Stimulated activated CD8-positive, alpha-beta memory T cell treated with anti-CD3 and anti-CD28 coated beads, Interleukin-12 subunit alpha, Interleukin-12 subunit beta, amount 100 ng/mL, for 1 hour (primary cell): ENCODE data around the gene NCK2.
"Not testable (repeated sequence)": the region's sequence is repeated elsewhere in the genome, so short reads cannot be mapped to it uniquely, and the experiment has no call there.

Source experiments
- DNase-seq: peaks from one replicate; pipeline ENCODE4 v3.0.0-alpha.2; 2020; ENCODE audit warnings: low read depth

NCK2 gene

DNA sequence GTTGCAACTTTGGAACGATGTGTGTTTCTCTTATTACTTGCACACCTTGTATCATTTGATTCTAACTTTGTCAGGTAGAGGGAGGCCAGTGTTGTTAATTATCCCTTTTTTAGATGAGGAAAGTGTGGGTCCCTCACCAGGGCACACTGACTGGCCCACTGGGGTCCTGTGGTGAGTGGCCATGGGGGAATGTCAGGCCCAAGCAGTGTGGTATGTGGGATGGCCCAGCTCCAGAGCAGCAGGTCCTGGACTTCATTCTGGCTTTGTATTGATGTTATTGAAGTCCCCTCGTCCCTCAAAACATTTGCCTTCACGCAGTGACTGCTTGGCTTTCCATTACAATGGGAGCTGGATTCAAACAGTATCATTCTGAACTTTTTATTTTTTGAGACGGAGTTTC is 11.7 kb downstream of the NCK2 start:
- DNase-seq, result no peak

DNA sequence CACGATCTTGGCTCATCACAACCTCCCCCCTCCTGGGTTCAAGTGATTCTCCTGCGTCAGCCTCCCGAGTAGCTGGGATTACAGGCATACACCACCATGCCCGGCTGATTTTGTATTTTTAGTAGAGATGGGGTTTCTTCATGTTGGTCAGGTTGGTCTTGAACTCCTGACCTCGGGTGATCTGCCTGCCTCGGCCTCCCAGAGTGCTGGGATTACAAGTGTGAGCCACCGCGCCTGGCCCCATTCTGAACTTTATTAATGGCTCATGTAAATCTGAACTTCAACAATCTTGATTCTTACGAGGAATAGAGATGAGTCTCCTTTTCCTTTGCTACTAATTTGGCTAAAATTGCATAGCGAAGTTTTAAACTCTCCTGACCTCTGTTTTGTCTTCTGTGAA is 12.2 kb downstream of the NCK2 start:
- DNase-seq, result not testable (repeated sequence)

DNA sequence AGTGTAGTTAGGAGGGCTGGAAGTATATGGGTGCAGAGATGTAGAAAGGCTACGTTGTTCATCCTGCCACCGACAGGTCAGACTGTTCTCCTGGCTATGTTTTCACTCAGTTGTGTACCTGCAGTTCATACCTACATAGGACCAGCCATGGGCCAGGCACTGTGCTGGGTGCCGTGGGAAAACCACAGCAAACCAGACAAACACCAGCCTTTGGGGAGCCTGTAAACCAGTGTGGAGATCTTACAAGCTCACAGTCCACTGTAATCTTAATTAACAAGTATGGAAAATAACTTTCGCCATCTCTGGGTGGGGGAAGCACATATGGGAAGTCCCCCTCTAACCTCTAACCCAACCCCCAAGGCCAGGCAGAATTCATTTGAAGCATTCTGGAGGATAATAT is 12.7 kb downstream of the NCK2 start:
- DNase-seq, result no peak

DNA sequence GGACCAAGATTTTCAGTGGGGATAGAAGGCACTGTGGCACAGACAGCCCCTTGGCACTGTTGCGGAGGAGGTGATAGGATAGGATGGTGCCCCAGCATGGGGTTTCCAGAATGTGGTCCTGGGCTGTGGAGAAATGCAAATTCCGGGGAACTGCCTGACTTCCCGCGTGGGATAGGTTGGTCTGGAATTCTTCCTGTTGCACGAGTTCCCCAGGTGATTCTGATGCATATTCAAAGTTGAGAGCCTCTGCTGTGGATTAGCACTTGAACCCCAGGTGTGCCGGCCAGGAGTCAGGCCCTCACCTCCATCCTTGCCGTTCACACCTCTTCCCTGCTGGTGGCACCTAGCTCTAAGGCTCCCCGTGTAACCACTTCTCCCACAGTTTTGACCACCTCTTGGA is 15.5 kb downstream of the NCK2 start:
- DNase-seq, result no peak

DNA sequence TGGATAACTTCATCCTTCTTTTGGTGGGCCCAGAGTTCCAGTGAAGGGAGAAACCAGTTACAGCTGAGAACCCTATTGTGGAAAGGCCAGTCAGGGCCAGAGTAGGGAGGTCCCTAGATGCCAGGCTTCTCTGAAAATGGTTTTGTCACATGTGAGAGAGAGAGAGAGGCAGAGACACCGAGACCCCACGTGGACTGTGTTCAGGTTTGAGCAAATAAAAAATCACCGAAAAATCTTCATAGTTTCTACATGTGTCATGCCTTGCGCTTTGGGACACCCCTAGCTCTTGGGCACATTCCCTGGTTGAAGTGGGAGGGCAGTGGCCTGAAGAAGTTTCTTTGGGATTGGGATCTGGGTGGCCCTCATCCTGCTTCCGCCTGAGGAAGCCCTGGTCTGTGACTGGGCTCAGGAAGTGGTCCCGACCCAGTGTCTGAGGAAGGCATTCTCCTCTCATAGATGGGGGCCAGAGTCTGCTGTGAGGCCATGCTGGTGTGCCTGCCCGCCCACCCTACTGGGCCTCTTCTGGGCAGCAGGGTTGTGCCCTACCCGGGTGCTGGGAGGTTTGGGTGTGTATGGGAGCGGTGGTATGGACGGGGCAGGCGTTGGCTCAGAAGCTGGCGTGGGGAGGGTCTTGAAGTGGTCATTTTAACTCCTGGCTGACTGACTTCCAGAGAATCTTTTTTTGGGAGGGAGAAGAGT is 16.1 kb downstream of the NCK2 start:
- no peak for DNase-seq

DNA sequence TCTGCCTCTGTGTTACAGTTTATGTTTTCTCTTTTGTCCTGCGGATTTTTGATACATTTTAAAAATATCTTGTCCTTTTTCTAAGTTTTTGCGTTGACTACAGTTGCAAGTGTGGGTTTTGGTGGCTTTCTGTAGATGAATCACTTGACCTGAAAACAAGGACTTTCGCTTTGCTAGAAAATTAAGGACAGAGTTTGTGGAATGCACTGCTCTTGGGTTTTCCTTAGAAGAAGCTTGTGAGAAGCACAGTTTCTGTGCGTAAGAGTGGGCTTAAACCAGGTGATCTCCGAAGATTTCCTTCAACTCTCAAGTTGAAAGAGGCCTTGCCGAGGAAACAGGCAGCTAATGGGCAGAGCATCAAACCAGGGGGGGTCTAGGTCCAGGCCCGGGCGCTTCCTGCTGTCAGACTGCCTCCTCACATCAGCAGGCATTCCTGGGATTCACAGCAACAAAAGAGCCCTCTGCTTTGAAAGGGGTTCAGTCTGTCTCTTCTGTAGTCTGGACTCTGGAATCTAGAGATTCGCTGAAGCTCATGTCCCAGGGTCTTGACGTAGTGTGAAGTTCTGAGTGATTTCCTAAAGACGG is 17.3 kb downstream of the NCK2 start:
- no peak for DNase-seq

DNA sequence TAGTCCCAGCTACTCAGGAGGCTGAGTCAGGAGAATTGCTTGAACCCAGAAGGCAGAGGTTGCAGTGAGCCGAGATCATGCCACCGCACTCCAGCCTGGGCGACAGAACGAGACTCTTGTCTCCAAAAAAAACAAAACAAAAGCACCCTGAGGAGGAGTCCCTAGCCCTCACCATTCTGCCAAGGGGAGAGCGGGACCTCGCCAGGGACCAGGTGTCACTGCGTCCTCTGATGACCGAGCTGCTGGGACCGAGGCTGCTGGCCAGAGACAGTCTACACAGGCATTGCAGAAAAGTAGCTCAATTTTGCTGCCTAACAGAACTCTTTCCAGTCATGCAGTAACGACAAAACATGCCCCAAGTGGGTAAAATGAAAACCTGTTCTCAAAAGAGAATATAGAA is 18.4 kb downstream of the NCK2 start:
- DNase-seq, result no peak

DNA sequence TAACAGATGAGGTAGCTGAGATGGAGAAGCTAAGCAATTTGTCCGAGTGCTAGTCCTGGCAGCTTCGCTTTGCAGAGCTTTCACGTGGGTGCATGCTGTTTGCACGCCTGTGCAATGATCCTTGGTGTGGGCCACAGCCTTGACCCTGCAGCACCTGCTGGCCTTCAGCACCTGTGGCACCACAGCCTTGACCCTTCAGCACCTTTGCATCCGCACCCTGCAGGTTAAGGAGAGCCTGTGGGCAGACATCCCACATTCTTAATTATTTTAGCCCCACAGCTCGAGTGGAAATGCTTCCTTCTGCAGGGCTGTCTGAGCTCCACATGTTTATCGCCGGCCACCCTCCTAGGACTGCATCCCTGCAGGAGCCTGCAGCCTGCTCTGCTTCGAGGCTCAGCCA is 19.3 kb downstream of the NCK2 start:
- DNase-seq, result no peak

DNA sequence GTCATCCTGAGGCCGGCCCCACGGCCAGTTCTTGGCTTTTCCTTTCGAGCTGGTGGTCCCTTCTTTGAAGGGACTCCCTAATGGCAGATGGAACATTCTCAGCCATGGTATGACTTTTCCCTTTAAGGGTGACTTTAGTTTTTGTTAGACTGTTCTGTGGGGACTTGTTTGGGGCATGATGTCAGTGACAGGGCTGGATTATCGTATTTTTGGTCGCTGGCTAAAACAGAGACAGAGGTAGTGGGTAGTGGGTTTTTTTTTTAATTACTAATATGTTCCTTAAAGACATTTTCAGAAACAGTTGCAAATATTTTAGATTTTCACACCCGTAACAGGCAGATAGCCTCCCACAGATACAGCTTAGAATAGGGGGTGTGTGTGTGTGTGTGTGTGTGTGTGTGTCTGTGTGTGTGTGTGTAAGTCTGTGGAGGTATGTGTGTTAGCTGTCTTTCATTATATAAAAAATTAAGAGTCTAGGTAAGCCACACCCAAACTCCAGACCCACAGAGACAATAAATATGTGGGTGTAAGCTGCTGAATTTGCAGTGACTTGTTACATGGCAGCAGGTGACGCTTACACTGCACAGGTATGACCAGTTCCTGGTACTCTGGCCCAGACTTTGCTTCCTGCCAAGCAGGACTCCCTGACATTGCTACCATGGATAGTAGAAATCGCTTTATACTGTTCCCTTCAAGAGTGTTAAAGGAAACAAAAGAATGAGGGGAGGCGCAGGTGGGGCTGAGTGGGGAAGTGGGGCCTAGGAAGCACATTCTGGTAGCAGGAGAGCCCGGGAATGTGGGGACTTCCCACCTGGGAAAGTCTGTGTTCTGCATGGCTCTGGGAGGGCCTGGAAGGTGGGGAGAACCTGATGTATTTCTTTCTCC is 20.9 kb downstream of the NCK2 start:
- no peak for DNase-seq

DNA sequence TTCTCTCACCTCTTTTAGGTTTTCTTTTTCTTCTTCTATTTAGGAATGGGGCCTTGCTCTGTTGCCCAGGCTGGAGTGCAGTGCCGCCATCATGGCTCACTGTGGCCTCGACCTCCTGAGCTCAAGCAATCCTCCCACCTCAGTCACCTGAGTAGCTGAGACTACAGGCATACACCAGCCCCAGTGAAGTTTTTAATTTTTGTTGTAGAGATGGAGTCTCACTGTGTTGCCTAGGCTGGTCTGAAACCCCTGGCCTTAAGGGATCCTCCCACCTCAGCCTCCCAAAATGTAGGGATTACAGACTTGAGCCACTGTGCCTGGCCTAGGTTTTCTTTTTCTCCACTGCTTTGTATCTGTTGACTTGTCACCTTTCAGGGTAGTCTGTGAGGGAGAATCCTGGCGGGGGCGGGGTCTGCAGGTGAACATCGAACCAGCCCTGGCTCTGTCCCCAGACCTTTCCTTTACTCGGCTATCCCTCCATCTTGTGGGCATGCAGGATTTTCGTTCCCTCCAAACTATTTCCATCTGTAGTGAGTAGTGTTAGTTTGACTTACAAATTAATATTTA is 21.7 kb downstream of the NCK2 start:
- DNase-seq, result no peak

DNA sequence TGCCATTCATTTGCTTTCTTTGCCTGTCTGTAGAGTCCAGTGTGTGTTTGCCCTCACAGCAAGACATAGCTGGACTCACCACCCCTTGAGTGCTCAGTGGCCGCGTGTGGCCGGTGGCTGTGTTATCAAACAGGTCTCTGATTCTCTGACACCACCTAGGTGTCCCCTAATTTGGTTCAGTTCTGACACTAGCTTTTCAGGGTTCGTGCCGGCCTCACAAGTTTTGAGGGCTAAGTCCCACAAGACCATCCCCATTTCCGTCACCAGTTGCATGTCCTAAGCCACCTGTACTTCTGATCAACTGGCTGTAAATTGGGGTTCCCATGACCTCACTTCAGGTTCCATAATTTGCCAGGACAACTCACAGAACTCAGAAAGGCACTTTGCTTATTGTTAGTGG is 23.5 kb downstream of the NCK2 start:
- DNase-seq, result no peak

DNA sequence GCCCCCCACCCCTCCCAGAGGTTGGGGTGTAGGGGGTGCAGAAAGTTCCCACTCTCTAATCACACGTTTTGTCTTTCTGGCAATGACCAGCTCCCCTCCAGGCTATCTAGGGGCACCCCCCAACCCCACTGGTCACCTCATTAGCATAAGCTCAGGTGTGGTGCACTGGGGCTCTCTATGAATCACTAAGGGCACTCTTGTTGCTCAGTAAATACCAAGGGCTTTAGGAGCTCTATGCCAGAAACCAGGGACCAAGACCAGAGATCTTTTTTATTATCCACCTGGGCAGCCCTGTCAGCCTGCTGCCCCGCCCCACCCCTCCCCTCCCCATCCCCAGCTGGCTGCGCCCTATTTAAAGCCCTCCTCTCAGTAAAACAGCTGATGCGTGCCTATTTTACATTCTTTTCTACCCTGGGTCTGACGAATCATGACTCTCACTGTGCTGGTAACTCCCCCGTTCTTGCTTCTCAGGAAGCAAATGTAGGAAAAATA is 24.3 kb downstream of the NCK2 start:
- DNase-seq, result no peak

DNA sequence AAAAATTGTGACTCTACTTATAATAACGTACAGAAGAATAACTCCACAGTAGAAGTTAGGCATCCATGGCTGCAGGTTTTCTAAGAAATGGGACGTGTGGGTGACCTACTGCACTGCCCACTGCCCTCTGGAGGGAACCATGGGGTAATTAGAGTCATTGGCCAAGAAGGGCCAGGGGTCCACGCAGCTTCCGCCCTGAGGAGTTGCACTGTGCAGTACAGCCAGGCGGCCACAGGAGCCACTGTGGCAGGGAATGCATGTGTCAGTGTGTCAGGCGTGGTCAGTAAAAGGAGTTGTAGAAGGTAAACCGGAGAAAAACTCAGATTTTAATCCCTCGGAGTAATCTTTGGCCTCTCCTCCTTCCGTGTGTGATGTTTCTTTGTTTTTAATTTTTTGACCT is 24.8 kb downstream of the NCK2 start:
- no peak for DNase-seq

DNA sequence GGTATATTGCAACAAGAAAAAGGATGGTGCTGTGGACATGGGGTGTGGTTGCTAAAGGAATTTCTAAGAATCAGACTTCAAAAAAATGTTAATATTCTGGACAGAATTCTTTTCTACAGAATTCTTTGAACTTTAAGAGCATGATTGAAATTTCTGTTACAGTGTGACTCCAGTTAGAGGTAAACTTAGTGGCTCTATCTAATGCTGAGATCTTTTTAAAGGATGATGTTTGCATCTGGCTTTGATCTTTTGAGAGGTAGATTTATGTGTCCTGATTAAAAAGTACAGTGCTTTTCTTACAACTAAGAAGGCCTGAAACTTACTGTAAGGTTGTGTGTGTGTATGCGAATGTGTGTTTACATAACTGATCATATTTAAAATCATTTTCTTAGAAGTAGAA is 25.4 kb downstream of the NCK2 start:
- no peak for DNase-seq

DNA sequence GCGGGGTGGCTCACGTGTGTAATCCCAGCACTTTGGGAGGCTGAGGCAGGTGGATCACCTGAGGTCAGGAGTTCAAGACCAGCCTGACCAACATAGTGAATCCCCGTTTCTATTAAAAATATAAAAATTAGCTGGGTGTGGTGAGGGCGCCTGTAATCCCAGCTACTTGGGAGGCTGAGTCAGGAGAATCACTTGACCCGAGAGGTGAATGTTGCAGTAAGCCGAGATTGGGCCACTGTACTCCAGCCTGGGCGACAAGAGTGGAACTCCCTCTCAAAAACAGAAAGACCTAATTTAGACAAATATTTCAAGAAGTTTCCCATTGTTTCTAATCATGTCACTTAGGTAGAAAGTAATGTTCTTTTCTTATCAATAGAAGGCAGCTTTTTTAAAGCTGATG is 26.6 kb downstream of the NCK2 start:
- not testable (repeated sequence) for DNase-seq

DNA sequence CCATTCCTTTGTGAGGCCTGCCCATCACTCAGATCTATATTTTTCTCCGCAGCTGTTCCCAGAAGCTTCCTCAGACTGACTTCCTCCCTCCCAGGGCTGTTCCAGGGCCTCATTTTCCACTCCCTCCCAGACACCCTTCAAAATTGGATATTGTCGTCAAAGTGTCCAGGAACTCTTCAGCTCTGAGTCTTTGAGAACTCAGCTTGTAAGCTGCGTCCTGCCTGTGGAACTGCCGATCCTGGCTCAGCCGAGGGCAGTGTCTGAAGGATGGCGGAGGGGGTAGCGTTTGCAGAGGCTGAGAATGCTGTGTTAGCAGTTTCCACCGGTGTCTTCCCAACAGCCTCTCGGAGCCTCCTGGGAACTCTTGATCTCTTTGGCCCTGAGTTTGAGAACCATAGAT is 27.1 kb downstream of the NCK2 start:
- DNase-seq, result no peak

DNA sequence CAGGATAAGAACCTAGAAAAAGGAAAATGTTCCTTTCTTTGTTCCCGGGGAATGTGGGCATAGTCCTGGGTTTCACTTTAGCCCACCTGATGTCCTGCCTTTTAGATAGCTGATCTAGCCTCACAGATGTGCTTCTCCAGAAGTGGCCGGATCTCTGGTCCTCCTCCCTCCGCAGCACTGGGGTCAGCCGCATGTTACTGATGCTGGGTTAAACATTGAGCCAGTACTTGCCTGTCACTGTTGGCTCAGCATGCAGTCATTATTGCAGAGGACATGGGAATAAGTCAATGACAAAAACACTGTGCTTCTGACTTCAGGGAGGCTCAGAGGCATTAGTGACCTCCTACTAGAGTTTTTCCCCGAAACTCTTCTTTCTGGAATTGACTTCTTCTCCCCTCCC is 27.6 kb downstream of the NCK2 start:
- no peak for DNase-seq

DNA sequence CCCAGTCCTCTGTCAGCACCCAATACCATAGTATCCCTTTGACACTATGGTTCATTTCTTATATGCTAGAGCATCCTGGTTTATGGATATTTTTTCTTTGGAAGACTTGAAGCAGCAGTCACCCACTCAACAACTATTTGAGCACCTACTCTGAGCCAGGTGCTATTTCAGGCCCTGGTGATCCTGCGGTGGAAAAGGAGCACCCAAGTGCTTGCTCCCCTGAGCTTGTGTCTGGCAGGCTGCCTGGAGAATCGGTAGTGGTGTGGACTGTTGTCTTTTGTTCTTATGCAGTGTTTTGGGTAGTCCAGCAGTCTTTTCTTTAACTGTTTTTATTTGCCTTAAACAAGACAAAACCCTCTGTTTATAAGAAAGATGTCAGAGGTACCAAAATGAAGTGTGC is 28.9 kb downstream of the NCK2 start:
- DNase-seq, result no peak

DNA sequence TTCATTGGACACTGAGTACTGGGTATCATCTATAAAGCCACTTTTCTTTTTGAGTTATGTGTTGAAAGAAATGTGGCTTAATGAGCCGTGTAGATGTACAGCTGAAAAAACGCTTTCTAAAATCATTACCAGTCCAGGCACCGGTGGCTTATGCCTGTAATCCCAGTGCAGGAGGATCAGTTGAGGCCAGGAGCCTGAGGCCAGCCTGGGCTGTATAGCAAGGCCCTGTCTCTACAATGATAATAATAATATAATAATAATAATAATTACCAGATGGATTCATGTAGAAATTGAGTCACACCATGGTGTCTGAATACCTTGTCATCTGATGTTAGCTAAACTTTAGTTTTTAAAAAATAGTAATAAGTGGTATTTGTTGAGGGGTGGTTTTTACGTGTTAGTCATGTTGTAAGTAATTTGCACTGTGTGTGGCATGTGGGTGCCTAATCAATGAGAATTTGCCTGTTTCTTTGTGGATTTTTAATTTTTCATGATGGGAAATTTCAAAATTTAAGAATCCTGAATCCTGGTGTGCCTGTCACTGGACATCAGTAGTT is 30.1 kb downstream of the NCK2 start:
- no peak for DNase-seq

DNA sequence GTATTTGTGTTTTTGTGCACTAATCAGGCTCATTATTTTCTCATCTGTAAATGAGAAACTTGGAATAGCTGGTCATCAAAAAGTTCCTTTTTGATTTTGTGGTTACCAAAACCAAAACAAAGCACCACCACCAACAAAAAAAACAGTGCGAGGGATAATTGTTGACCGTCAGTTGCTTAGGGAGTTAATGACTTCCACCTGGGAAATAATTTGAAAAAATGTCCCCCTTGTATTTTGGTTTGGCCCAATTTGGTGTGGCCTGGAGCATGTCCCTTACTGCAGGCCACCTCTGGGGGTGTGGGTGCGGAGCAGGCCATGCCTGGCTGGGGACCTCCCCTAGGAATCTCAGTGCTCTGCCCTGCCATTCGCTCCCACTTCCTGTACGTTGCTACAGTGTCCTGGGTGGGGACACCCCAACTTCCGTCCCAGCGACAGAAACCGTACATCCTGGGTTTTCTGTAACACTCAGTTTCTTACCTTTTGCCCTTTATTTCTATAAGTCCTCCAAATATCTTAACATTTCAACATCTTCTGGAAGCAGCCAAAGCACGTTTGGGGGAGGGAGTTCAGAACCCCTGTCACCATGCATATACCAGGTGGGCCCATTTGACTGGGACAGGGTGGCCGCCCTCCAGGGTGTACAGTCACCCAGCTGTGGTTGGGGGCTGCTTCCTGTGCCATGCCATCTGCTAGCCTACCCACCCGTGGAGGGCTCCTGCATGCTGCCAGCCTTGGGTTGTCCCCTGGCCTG is 31.3 kb downstream of the NCK2 start:
- DNase-seq, result no peak

DNA sequence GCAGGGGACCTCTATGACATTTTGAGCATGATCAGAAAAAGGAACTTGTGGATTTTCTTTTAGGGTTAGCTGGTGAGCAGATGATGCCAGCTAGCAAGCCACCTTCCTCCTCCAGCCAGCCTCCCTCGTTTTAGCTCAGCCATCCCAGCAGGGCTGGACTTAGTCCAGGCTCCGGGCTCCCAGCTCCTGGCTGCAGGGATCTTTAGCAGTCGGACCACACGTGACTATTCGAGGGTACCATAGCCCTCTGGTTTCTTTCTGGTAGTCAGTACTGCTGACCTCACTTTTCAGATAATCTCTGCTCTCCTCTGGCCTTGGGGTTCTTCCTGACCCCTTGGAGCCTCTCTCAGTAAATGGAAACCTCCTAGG is 31.8 kb downstream of the NCK2 start:
- DNase-seq, result no peak

DNA sequence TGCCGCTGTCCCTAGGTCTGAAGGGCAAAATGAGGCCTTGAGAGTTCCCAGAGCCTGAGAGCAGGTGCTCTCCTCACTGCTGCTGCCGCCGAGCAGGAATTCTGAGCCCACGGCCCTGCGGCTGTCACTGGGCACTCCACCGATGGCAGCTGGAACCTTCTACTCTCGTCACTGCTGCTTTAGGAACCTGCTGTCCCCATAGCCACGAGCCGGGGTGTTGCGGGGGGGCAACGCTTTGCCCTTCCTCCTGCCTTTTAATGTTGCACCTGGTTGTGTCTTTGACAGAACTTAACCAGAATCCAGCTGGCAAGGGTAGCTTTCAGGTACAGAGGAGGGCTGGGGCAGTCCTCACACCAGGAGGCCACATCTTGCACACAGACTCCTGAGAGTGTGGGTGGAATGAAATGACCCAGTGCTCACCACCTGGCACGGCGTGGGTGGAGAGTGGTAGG is 32.3 kb downstream of the NCK2 start:
- DNase-seq, result no peak
